ENCODE measurements around the gene LETM1. TPM values are rescaled to one million over a fixed set of nuclear protein-coding genes. Genes with fewer than 3 reads are reported as not detected.

LETM1 gene
- total and polyA plus RNA-seq, 2 of the 8 experiments (the other 6 are each of a cell fraction or from before 2014, with no cell fraction given), result 19.8 to 50.1 TPM

DNA sequence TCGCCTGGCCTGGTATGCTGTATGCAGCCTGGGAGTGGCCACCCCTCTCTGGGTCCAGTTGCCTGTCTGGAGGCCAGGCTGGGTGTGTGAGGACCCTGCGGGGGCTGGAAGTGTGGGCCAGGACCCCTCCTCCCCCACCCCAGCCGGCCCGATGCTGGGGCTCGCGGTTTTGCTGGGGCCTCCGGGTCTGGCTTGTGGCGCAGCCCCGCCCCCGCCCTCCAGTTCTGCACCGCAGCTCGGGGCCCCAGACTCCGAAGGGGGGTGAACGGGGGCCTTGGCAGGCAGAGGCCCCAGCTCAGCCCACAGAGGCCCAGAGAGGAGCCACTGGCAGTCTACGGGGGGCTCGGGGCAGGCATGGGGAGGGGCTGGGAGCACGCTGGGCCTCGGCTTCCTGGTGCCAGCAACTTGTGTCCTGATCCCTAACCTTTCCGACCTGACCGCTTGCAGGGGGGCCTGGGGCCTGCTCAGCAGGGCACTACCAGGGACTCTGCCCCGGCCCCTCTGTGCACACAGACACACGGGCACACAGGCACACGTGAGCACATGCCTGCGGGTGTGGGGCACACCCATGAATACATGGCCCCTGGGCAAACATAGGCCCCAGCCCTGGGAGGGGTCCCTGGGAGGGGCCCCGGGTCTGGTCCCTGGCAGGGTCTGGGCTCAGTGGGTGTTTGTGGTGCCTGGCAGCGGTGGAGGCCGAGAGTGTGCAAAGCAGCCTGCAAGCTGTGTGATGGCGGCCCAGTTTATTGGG is 84.2 kb downstream of the LETM1 start:
- no peak for FAIRE-seq
- Histone ChIP-seq H3K79me2 (ENCODE audit: control insufficient read depth in 1 of 2, insufficient read depth in 2 of 2, low read length in 2 of 2) (no peaks in the 10 kb centered on the region), H2AFZ (ENCODE audit: low read length) (no peak overlapping the region), H3K4ac (replicated peaks; ENCODE audit: insufficient read length, low read depth, low read length) (no peak overlapping the region), H4K8ac (ENCODE audit: extremely low read depth, insufficient read depth, low read length) (no peak overlapping the region), H4K91ac (replicated peaks; ENCODE audit: insufficient read length, low read length) (peak overlapping the region; percentile 65), H3K9me3 (ENCODE audit: insufficient read depth in 2 of 2, low read depth in 1 of 2, low read length in 1 of 2) (no peaks in the 10 kb centered on the region), H3K18ac (ENCODE audit: extremely low read depth, low read length) (no peak overlapping the region; the same call in none of the 2 replicates), H3K9ac (replicated peaks in 1 of 4; ENCODE audit: extremely low read depth in 1 of 4, low read depth in 3 of 4, low read length in 3 of 4) (no peak overlapping the region), H3K4me3 (ENCODE audit: extremely low read depth in 1 of 4, insufficient read depth in 2 of 4, low read depth in 3 of 4, low read length in 4 of 4) (no peak overlapping the region), H2BK20ac (ENCODE audit: low read length) (no peak overlapping the region), H2BK120ac (replicated peaks; ENCODE audit: low read depth, low read length) (no peak overlapping the region), H2BK15ac (ENCODE audit: low read length) (no peak overlapping the region), H3K4me1 (replicated peaks in 1 of 4; ENCODE audit: control insufficient read depth in 3 of 4, insufficient read depth in 4 of 4, low read length in 3 of 4) (peaks cover 5 to 33% (median 17%) of the 10 kb centered on the region in 4 experiments), H3K23ac (ENCODE audit: insufficient read length) (no peak overlapping the region), H3K27me3 (replicated peaks in 1 of 4; ENCODE audit: control insufficient read depth in 3 of 4, extremely low read depth in 1 of 4, insufficient read depth in 3 of 4, low read length in 3 of 4) (peaks cover 0 to 2% (median 0%) of the 10 kb centered on the region in 4 experiments; a peak in 1 of 7 replicates), H2BK12ac (ENCODE audit: low read depth, low read length) (peak overlapping the region; percentile 60; the same call in 1 of the 2 replicates), H2BK5ac (ENCODE audit: low read depth, low read length) (peak overlapping the region; percentile 75; the same call in 1 of the 2 replicates), H3K27ac (ENCODE audit: low read depth, low read length) (no peak overlapping the region; the same call in 1 of the 2 replicates), H3K4me2 (ENCODE audit: insufficient read depth in 1 of 2, low read depth in 2 of 2, low read length in 2 of 2) (no peak overlapping the region), H3K79me1 (ENCODE audit: low read depth, low read length) (no peaks in the 10 kb centered on the region), H3K14ac (ENCODE audit: insufficient read length) (no peak overlapping the region), H3K36me3 (ENCODE audit: control insufficient read depth in 2 of 4, insufficient read depth in 4 of 4, low read length in 3 of 4) (no peaks in the 10 kb centered on the region), H4K20me1 (replicated peaks in 1 of 2; ENCODE audit: control insufficient read depth in 1 of 2, insufficient read depth in 2 of 2, low read length in 2 of 2) (peaks cover 0 to 2% of the 10 kb centered on the region in 2 experiments), H3K23me2 (ENCODE audit: low read depth, low read length) (peaks cover 1% of the 10 kb centered on the region; the same call in 1 of the 2 replicates), H3K56ac (replicated peaks; ENCODE audit: insufficient read length, low read depth, low read length) (no peak overlapping the region), H4K5ac (ENCODE audit: insufficient read length, low read depth, low read length) (no peak overlapping the region), H2AK5ac (ENCODE audit: low read depth, low read length) (peak overlapping the region; percentile 53; the same call in 1 of the 2 replicates)
- POLR2A ChIA-PET (ENCODE audit: partially characterized antibody), result interaction anchor here (1.0 to 17.2 kb wide), 2 partner anchors 17 to 19 kb away, joined by 3 to 170 read pairs; partner anchors contain the start of gene FGFR3
- WGBS, 2 experiments (ENCODE audit: extremely low coverage in 1 of 2, insufficient coverage in 1 of 2, insufficient read length in 1 of 2, insufficient replicate concordance in 2 of 2, low coverage in 1 of 2, low lambda C conversion rate in 2 of 2, missing lambda C conversion rate in 1 of 2), result 85% methylated on average over 19 of the region's 28 CpGs; no CpG with 5 or more reads in 1 of the 2 experiments
- no peak for DNase-seq (ENCODE audit: low read depth in 1 of 2, low spot score in 2 of 2)
- CTCF ChIA-PET (ENCODE audit: partially characterized antibody), result interaction anchor here (0.6 to 71.2 kb wide), 4 partner anchors 7 to 806 kb away, joined by 3 to 2507 read pairs (median 1255); partner anchors contain the start of gene FGFR3
- no peak for TF ChIP-seq HDAC6 (IDR thresholded peaks at IDR 0.05; ENCODE audit: low read depth, low read length)
- TF ChIP-seq KDM1A (IDR thresholded peaks at IDR 0.05; ENCODE audit: borderline replicate concordance, low read length), result no peak
- no peak for TF ChIP-seq JUN (IDR thresholded peaks at IDR 0.05; ENCODE audit: low read depth, low read length)
- no peak for TF ChIP-seq CHD2 (IDR thresholded peaks at IDR 0.05; ENCODE audit: low read length)
- no peak for TF ChIP-seq EGR1 (IDR thresholded peaks at IDR 0.05; ENCODE audit: borderline replicate concordance, low read depth, low read length)
- no peak for TF ChIP-seq RXRA (IDR thresholded peaks at IDR 0.05; ENCODE audit: insufficient read depth, low read depth, low read length)
- no peak for TF ChIP-seq TAF1 (IDR thresholded peaks at IDR 0.05; ENCODE audit: low read depth, low read length)
- TF ChIP-seq POU5F1 (IDR thresholded peaks at IDR 0.05; ENCODE audit: low read depth, low read length), result no peak
- no peak for TF ChIP-seq POLR2A (IDR thresholded peaks at IDR 0.05; ENCODE audit: control extremely low read depth in 1 of 2, low read depth in 2 of 2, low read length in 2 of 2)
- TF ChIP-seq SP2 (IDR thresholded peaks at IDR 0.05; ENCODE audit: low read length), result no peak
- TF ChIP-seq NRF1 (IDR thresholded peaks at IDR 0.05; ENCODE audit: low read depth, low read length), result no peak
- TF ChIP-seq SP4 (IDR thresholded peaks at IDR 0.05; ENCODE audit: low read length), result no peak
- no peak for TF ChIP-seq KDM4A (IDR thresholded peaks at IDR 0.05; ENCODE audit: low read depth, low read length, severe bottlenecking)
- TF ChIP-seq JUND (IDR thresholded peaks at IDR 0.05; ENCODE audit: low read length), result no peak
